ENCODE results near the gene RUNX2.

RUNX2 gene

GRCh38 chr6:45624228-45624627 lies 296.1 kb downstream of the RUNX2 start:
- no peak overlapping the region for H3K27ac ChIP-seq (ENCODE audit: low read depth, low read length, poor library complexity, severe bottlenecking)
- no peaks in the 10 kb centered on the region for H3K9me2 ChIP-seq (ENCODE audit: low read depth, low read length)
- no peaks in the 10 kb centered on the region; the same call in 1 of the 2 replicates for H3K27me3 ChIP-seq (ENCODE audit: insufficient read depth, low read length)
- H3K36me3 ChIP-seq (ENCODE audit: insufficient read depth, low read length) = no peaks in the 10 kb centered on the region
- H3K79me2 ChIP-seq (ENCODE audit: insufficient read depth, low read length) = no peaks in the 10 kb centered on the region
- no peak overlapping the region for H2AFZ ChIP-seq (ENCODE audit: low read length)
- no peak overlapping the region for H3K9ac ChIP-seq (ENCODE audit: low read length)
- no peaks in the 10 kb centered on the region for H3K9me3 ChIP-seq (ENCODE audit: low read length)
- no peak for TF ChIP-seq EZH2 (IDR thresholded peaks at IDR 0.05; ENCODE audit: borderline replicate concordance, low read length)
- H3K4me2 ChIP-seq (ENCODE audit: low read length) = no peak overlapping the region
- no peaks in the 10 kb centered on the region for H4K20me1 ChIP-seq (ENCODE audit: insufficient read depth, low read length)
- H3F3A ChIP-seq (ENCODE audit: insufficient read depth, low read length) = no peaks in the 10 kb centered on the region
- H3K4me3 ChIP-seq (ENCODE audit: low read depth, low read length, poor library complexity, severe bottlenecking) = no peak overlapping the region
- H3K4me1 ChIP-seq (ENCODE audit: insufficient read depth, low read length, severe bottlenecking) = peaks cover 10% of the 10 kb centered on the region

GRCh38 chr6:45625191-45625664 lies 297.1 kb downstream of the RUNX2 start:
- H3K4me3 ChIP-seq (ENCODE audit: low read depth, low read length, poor library complexity, severe bottlenecking) = no peak overlapping the region
- H3K4me2 ChIP-seq (ENCODE audit: low read length) = no peak overlapping the region
- H3K27ac ChIP-seq (ENCODE audit: low read depth, low read length, poor library complexity, severe bottlenecking) = no peak overlapping the region
- H3K9me3 ChIP-seq (ENCODE audit: low read length) = no peaks in the 10 kb centered on the region
- no peaks in the 10 kb centered on the region for H3K36me3 ChIP-seq (ENCODE audit: insufficient read depth, low read length)
- no peak overlapping the region for H3K9ac ChIP-seq (ENCODE audit: low read length)
- H3K27me3 ChIP-seq (ENCODE audit: insufficient read depth, low read length) = no peaks in the 10 kb centered on the region; the same call in 1 of the 2 replicates
- no peak overlapping the region for H2AFZ ChIP-seq (ENCODE audit: low read length)
- no peaks in the 10 kb centered on the region for H4K20me1 ChIP-seq (ENCODE audit: insufficient read depth, low read length)
- no peaks in the 10 kb centered on the region for H3F3A ChIP-seq (ENCODE audit: insufficient read depth, low read length)
- peaks cover 5% of the 10 kb centered on the region for H3K4me1 ChIP-seq (ENCODE audit: insufficient read depth, low read length, severe bottlenecking)
- no peaks in the 10 kb centered on the region for H3K9me2 ChIP-seq (ENCODE audit: low read depth, low read length)
- no peak for TF ChIP-seq CTCF (IDR thresholded peaks at IDR 0.05; ENCODE audit: low read length)
- no peak for TF ChIP-seq EZH2 (IDR thresholded peaks at IDR 0.05; ENCODE audit: borderline replicate concordance, low read length)
- H3K79me2 ChIP-seq (ENCODE audit: insufficient read depth, low read length) = no peaks in the 10 kb centered on the region

- no peak overlapping the region for H3K9ac ChIP-seq (ENCODE audit: low read length)
- no peaks in the 10 kb centered on the region for H3K79me2 ChIP-seq (ENCODE audit: insufficient read depth, low read length)
- no peak overlapping the region for H3K27ac ChIP-seq (ENCODE audit: low read depth, low read length, poor library complexity, severe bottlenecking)
- H3K4me1 ChIP-seq (ENCODE audit: insufficient read depth, low read length, severe bottlenecking) = no peaks in the 10 kb centered on the region
- H3K36me3 ChIP-seq (ENCODE audit: insufficient read depth, low read length) = no peaks in the 10 kb centered on the region
- H3K27me3 ChIP-seq (ENCODE audit: insufficient read depth, low read length) = no peaks in the 10 kb centered on the region; the same call in 1 of the 2 replicates
- no peak overlapping the region for H3K4me2 ChIP-seq (ENCODE audit: low read length)
- H4K20me1 ChIP-seq (ENCODE audit: insufficient read depth, low read length) = no peaks in the 10 kb centered on the region
- H2AFZ ChIP-seq (ENCODE audit: low read length) = no peak overlapping the region
- no peak overlapping the region for H3K4me3 ChIP-seq (ENCODE audit: low read depth, low read length, poor library complexity, severe bottlenecking)
- H3K9me2 ChIP-seq (ENCODE audit: low read depth, low read length) = no peaks in the 10 kb centered on the region
- H3K9me3 ChIP-seq (ENCODE audit: low read length) = no peaks in the 10 kb centered on the region
- no peaks in the 10 kb centered on the region for H3F3A ChIP-seq (ENCODE audit: insufficient read depth, low read length)
- TF ChIP-seq EZH2 (IDR thresholded peaks at IDR 0.05; ENCODE audit: borderline replicate concordance, low read length) (no peak), CTCF (IDR thresholded peaks at IDR 0.05; ENCODE audit: low read length) (no peak)
These were observed 298.2 kb downstream of the RUNX2 start for GRCh38 chr6:45626087-45626891.

All from OCI-LY1 (cell line).